Endothelial cell (in vitro differentiated cells): ENCODE results near the gene ARHGAP8. TPM values are rescaled to one million over a fixed set of nuclear protein-coding genes. Genes with fewer than 3 reads are reported as not detected.

Experiments used
- DNase-seq: peaks from one replicate; pipeline ENCODE4 v3.0.0; 2021; ENCODE audit warnings: low spot score
- H3K27ac Mint-ChIP-seq: one replicate; pipeline ENCODE4 v1.8.0; 2021; ENCODE audit warnings: mixed read lengths, inconsistent platforms; ENCODE audit not compliant: unreplicated experiment
- H3K27me3 Mint-ChIP-seq: one replicate; pipeline ENCODE4 v1.8.0; 2021; ENCODE audit warnings: mild to moderate bottlenecking, moderate library complexity, mixed read lengths, inconsistent platforms; ENCODE audit not compliant: unreplicated experiment
- H3K36me3 Mint-ChIP-seq: one replicate; pipeline ENCODE4 v1.8.0; 2021; ENCODE audit warnings: mild to moderate bottlenecking, low read depth, mixed read lengths, inconsistent platforms; ENCODE audit not compliant: unreplicated experiment
- H3K4me1 Mint-ChIP-seq: one replicate; pipeline ENCODE4 v1.8.0; 2021; ENCODE audit warnings: mild to moderate bottlenecking, mixed read lengths, inconsistent platforms; ENCODE audit not compliant: unreplicated experiment
- H3K4me3 Mint-ChIP-seq: one replicate; pipeline ENCODE4 v1.8.0; 2021; ENCODE audit warnings: mild to moderate bottlenecking, mixed read lengths, inconsistent platforms; ENCODE audit not compliant: unreplicated experiment
- H3K9me3 Mint-ChIP-seq: one replicate; pipeline ENCODE4 v1.8.0; 2021; ENCODE audit warnings: mixed read lengths, inconsistent platforms; ENCODE audit not compliant: unreplicated experiment
- total RNA-seq: library from RNA; stranded (reverse); fragmentation: NEBNext Ultra II Directional; extraction: Animal tissue kit (Norgen Biotek cat#: 25700); gene quantifications from one replicate; pipeline ENCODE4 v1.2.1, GENCODE V29; 2021; ENCODE audit not compliant: unreplicated experiment
- TF ChIP-seq, protein P1 (sequence below): fragments of 200-600 bp; sonication (generic); IDR thresholded peaks from one replicate; pipeline ENCODE4 v1.5.0; 2021; ENCODE audit warnings: antibody characterized with exemption; ENCODE audit not compliant: unreplicated experiment

The ARHGAP8 gene
- total RNA-seq, 1 donor from 2014 or later = 0.80 TPM

DNA sequence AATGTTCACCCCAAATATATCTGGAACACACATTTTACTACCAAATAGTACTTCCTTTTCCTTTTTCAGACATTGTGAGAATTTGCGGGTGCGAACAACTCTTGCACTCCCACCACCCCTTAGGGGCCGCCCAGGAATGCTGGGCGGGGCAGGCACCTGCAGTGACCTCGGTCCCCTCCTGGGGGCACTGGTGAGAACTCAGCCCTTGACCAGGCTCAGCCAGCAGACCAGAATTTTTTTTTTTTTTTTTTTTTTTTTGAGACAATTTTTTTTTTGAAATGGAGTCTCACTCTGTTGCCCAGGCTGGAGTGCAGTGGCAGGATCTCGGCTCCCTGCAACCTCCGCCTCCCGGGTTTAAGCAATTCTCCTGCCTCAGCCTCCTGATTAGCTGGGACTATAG, 75.8 kb downstream of the ARHGAP8 start:
- TF ChIP-seq, protein P1, sequence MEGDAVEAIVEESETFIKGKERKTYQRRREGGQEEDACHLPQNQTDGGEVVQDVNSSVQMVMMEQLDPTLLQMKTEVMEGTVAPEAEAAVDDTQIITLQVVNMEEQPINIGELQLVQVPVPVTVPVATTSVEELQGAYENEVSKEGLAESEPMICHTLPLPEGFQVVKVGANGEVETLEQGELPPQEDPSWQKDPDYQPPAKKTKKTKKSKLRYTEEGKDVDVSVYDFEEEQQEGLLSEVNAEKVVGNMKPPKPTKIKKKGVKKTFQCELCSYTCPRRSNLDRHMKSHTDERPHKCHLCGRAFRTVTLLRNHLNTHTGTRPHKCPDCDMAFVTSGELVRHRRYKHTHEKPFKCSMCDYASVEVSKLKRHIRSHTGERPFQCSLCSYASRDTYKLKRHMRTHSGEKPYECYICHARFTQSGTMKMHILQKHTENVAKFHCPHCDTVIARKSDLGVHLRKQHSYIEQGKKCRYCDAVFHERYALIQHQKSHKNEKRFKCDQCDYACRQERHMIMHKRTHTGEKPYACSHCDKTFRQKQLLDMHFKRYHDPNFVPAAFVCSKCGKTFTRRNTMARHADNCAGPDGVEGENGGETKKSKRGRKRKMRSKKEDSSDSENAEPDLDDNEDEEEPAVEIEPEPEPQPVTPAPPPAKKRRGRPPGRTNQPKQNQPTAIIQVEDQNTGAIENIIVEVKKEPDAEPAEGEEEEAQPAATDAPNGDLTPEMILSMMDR = peak; percentile 70
- DNase-seq = peak; percentile 67
- Mint-ChIP-seq H3K4me3 (no peak overlapping the region), H3K27me3 (peaks cover 2% of the 10 kb centered on the region), H3K27ac (no peak overlapping the region), H3K36me3 (peaks cover 5% of the 10 kb centered on the region), H3K4me1 (no peaks in the 10 kb centered on the region), H3K9me3 (no peaks in the 10 kb centered on the region)

DNA sequence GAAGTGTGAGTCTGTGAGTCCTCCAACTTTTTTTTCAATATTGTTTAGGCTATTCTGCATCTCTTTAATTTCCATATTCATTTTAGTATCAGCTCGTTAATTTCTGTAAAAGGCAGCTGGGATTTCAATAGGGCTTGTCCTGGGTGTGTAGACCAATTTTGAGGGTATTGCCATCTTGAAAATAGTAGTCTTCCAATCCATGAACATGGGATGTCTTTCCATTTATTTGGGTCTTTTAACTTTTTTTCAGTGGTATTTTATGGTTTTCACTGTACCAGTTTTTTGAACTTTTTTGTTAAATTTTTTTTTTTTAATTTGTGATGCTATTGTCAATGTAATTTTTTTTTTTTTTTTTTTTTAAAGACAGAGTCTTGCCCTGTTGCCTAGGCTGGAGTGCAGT, 79.5 kb downstream of the ARHGAP8 start:
- H3K36me3 Mint-ChIP-seq = no peaks in the 10 kb centered on the region
- no peaks in the 10 kb centered on the region for H3K9me3 Mint-ChIP-seq
- H3K4me3 Mint-ChIP-seq = no peak overlapping the region
- no peak overlapping the region for H3K27ac Mint-ChIP-seq
- TF ChIP-seq, protein P1 = no peak
- DNase-seq = no peak
- no peaks in the 10 kb centered on the region for H3K27me3 Mint-ChIP-seq
- H3K4me1 Mint-ChIP-seq = no peaks in the 10 kb centered on the region

DNA sequence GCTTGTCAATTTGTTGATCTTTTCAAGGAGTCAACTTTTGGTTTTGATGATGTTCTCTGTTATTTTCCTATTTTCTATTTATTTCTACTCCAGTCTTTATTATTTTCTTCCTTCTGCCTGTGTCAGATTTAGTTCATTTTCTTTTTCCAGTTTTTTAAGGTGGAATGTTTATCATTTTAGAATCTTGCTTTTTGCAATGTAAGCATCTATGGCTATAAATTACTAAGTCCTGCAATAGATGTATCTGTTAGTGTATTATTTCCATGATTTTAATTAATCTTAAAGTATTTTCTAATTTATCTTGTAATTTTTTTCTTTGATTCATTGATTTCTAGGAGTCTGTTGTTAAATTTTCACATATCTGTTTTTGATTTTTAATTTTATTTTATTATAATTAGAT, 81.7 kb downstream of the ARHGAP8 start:
- Mint-ChIP-seq H3K27me3 (no peaks in the 10 kb centered on the region), H3K4me3 (no peak overlapping the region), H3K9me3 (no peaks in the 10 kb centered on the region), H3K27ac (no peak overlapping the region), H3K4me1 (no peaks in the 10 kb centered on the region), H3K36me3 (no peaks in the 10 kb centered on the region)
- DNase-seq = no peak
- TF ChIP-seq, protein P1 = no peak

DNA sequence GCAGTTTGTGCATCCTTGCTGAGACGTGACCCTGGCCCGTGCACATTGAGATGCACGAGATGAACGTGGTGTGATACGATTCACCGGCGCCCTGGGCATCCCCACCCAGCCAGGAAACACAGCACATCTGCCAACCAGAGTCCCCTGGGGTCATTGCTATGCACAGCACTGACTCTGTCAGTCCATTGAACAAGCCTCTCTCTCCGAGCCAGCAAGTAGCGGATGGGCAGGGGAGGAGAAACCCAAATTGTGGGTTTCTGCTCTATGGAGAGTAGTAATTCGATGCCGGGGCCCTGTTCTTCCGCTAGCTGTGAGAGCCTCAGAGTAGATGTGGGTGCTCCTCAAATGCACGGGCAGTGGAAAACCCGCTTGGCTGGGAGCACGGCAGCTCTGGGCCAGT, 85.1 kb downstream of the ARHGAP8 start:
- Mint-ChIP-seq H3K27ac (no peak overlapping the region), H3K9me3 (no peaks in the 10 kb centered on the region)

DNA sequence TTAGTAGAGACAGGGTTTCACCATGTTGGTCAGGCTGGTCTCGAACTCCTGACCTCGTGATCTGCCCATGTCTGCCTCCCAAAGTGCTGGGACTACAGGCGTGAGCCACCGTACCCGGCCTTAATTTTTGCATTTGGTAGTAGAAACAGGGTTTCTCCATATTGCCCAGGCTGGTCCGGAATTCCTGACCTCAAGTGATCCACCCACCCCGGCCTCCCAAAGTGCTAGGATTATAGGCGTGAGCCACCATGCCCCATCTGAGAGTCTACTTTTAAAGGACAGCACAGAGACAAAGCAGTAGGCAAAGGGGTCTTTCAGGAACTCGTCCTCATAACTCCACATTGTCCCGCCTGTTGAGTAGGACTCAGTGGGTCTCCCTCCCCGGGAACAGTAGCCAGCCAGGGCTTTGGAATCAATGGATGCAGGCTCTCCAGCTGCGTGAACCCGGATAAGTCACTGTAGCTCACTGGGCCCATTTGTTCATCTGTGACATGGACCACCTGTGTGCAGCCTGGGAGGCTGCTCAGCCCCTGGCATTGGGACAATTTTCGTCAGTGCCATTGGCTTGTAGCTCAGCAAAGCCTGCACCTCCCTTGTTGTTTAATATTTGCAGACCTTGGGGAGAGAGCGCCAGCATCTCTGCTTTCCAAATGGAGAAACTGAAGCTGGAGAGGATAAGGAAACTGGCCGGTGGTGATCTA, 86.1 kb downstream of the ARHGAP8 start:
- TF ChIP-seq, protein P1 = no peak
- no peak overlapping the region for H3K4me3 Mint-ChIP-seq
- no peaks in the 10 kb centered on the region for H3K4me1 Mint-ChIP-seq
- H3K27ac Mint-ChIP-seq = no peak overlapping the region
- no peaks in the 10 kb centered on the region for H3K27me3 Mint-ChIP-seq
- DNase-seq = no peak
- H3K36me3 Mint-ChIP-seq = no peaks in the 10 kb centered on the region
- no peaks in the 10 kb centered on the region for H3K9me3 Mint-ChIP-seq

More for the DNA sequence above, 85.1 kb downstream of the ARHGAP8 start:
- Mint-ChIP-seq H3K4me3 (no peak overlapping the region), H3K27me3 (no peaks in the 10 kb centered on the region), H3K4me1 (no peaks in the 10 kb centered on the region), H3K36me3 (no peaks in the 10 kb centered on the region)
- DNase-seq = no peak
- TF ChIP-seq, protein P1 = no peak
